HepG2 (cell line): ENCODE measurements around the gene SEC14L2.

Experiments
- FOXP1 ChIP-seq, 2 experiments: fragments of 450-650 bp in 1 of 2; IDR thresholded peaks; 2 replicates each; pipeline ENCODE4 v1.6.1; 2017 to 2018; ENCODE audit warnings: antibody characterized with exemption in 1 of 2
- MBD4 ChIP-seq: IDR thresholded peaks from 2 replicates; pipeline ENCODE4 v1.6.1; 2012; ENCODE audit warnings: low read length, inconsistent platforms, borderline replicate concordance
- RAD21 ChIP-seq: fragments of 450-650 bp; formaldehyde crosslinking; IDR thresholded peaks from 2 replicates; pipeline ENCODE4 v1.5.0; 2020; ENCODE audit warnings: mild to moderate bottlenecking
- RXRA ChIP-seq: sonication (generic); formaldehyde crosslinking; IDR thresholded peaks from 2 replicates; pipeline ENCODE4 v1.5.1; 2020; ENCODE audit warnings: missing genetic modification reagents
- SIN3A ChIP-seq: IDR thresholded peaks from 2 replicates; pipeline ENCODE4 v1.6.1; 2011; ENCODE audit warnings: low read depth, mild to moderate bottlenecking, control low read depth, low read length, borderline replicate concordance
- SNAPC2 ChIP-seq: sonication (generic); formaldehyde crosslinking; IDR thresholded peaks from 2 replicates; pipeline ENCODE4 v1.8.1; 2022; ENCODE audit warnings: mild to moderate bottlenecking, missing genetic modification reagents
- TAF1 ChIP-seq: sonication (generic); formaldehyde crosslinking; IDR thresholded peaks from 2 replicates; pipeline ENCODE4 v1.4.0; 2020; ENCODE audit warnings: missing genetic modification reagents
- ZNF232 ChIP-seq: sonication (generic); formaldehyde crosslinking; IDR thresholded peaks from 2 replicates; pipeline ENCODE4 v1.4.0; 2020; ENCODE audit warnings: missing genetic modification reagents, borderline replicate concordance
- ZNF296 ChIP-seq: sonication (generic); formaldehyde crosslinking; conservative IDR thresholded peaks from 2 replicates; pipeline ENCODE4 v1.5.0; 2020; ENCODE audit warnings: mild to moderate bottlenecking, missing genetic modification reagents
- ZNF30 ChIP-seq: sonication (generic); formaldehyde crosslinking; IDR thresholded peaks from 2 replicates; pipeline ENCODE4 v1.5.0; 2020; ENCODE audit warnings: mild to moderate bottlenecking, missing genetic modification reagents
- ZNF713 ChIP-seq: sonication (generic); formaldehyde crosslinking; IDR thresholded peaks from 2 replicates; pipeline ENCODE4 v1.4.0; 2020; ENCODE audit warnings: mild to moderate bottlenecking, missing genetic modification reagents
- TF ChIP-seq, protein P1 (sequence below): IDR thresholded peaks from 2 replicates; pipeline ENCODE4 v1.6.1; 2012; ENCODE audit warnings: inconsistent platforms
- TF ChIP-seq, protein P2 (sequence below): sonication (generic); formaldehyde crosslinking; IDR thresholded peaks from 2 replicates; pipeline ENCODE4 v1.5.0; 2020; ENCODE audit warnings: mild to moderate bottlenecking, missing genetic modification reagents, moderate library complexity
- TF ChIP-seq, protein P3 (sequence below): sonication (generic); formaldehyde crosslinking; IDR thresholded peaks from 2 replicates; pipeline ENCODE4 v1.4.0; 2020; ENCODE audit warnings: missing genetic modification reagents, borderline replicate concordance

DNA sequence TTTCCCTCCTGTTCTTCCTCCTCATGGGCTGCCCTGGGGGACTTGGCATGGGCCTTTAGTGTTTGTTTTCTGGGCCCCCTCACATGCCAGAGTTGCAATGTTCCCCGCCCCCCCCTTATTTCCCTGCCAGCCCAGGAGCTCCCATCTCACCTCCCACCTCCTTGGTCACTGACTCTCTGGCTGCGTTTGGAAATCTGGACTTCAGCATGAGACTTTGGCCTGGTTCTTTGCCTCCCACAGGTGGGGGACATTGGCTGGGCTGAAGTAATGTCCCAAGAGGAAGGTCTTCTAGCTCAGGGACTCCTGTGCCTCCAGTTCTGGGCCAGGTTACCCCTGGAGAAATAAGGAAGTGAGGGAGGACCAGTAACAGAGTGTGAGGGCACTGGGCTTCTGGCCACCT, 35.7 kb downstream of the SEC14L2 start:
- no peak for TF ChIP-seq ZNF30 (CRISPR knock-in tag)
- TF ChIP-seq FOXP1 (IDR thresholded peaks at IDR 0.05), result no peak
- no peak for TF ChIP-seq FOXP1 (CRISPR knock-in tag; IDR thresholded peaks at IDR 0.05)
- TF ChIP-seq SIN3A, result no peak
- no peak for TF ChIP-seq MBD4
- TF ChIP-seq ZNF296 (CRISPR knock-in tag), result no peak
- TF ChIP-seq, protein P1, sequence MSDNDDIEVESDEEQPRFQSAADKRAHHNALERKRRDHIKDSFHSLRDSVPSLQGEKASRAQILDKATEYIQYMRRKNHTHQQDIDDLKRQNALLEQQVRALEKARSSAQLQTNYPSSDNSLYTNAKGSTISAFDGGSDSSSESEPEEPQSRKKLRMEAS, result no peak
- TF ChIP-seq ZNF232 (CRISPR knock-in tag), result no peak
- TF ChIP-seq, protein P2, sequence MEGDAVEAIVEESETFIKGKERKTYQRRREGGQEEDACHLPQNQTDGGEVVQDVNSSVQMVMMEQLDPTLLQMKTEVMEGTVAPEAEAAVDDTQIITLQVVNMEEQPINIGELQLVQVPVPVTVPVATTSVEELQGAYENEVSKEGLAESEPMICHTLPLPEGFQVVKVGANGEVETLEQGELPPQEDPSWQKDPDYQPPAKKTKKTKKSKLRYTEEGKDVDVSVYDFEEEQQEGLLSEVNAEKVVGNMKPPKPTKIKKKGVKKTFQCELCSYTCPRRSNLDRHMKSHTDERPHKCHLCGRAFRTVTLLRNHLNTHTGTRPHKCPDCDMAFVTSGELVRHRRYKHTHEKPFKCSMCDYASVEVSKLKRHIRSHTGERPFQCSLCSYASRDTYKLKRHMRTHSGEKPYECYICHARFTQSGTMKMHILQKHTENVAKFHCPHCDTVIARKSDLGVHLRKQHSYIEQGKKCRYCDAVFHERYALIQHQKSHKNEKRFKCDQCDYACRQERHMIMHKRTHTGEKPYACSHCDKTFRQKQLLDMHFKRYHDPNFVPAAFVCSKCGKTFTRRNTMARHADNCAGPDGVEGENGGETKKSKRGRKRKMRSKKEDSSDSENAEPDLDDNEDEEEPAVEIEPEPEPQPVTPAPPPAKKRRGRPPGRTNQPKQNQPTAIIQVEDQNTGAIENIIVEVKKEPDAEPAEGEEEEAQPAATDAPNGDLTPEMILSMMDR (CRISPR knock-in tag), result no peak
- TF ChIP-seq, protein P3, sequence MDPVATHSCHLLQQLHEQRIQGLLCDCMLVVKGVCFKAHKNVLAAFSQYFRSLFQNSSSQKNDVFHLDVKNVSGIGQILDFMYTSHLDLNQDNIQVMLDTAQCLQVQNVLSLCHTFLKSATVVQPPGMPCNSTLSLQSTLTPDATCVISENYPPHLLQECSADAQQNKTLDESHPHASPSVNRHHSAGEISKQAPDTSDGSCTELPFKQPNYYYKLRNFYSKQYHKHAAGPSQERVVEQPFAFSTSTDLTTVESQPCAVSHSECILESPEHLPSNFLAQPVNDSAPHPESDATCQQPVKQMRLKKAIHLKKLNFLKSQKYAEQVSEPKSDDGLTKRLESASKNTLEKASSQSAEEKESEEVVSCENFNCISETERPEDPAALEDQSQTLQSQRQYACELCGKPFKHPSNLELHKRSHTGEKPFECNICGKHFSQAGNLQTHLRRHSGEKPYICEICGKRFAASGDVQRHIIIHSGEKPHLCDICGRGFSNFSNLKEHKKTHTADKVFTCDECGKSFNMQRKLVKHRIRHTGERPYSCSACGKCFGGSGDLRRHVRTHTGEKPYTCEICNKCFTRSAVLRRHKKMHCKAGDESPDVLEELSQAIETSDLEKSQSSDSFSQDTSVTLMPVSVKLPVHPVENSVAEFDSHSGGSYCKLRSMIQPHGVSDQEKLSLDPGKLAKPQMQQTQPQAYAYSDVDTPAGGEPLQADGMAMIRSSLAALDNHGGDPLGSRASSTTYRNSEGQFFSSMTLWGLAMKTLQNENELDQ (CRISPR knock-in tag), result no peak
- no peak for TF ChIP-seq RXRA (CRISPR knock-in tag)
- no peak for TF ChIP-seq RAD21 (CRISPR knock-in tag)
- TF ChIP-seq SNAPC2 (CRISPR knock-in tag), result no peak
- no peak for TF ChIP-seq TAF1 (CRISPR knock-in tag)
- TF ChIP-seq ZNF713 (CRISPR knock-in tag), result no peak
